H1 (cell line): ENCODE measurements around the gene P2RY8. TPM values are rescaled to one million over a fixed set of nuclear protein-coding genes. Genes with fewer than 3 reads are reported as not detected.

Experiments
- CTCF ChIP-seq, 3 experiments: IDR thresholded peaks; 1 replicate in 2 of 3; 2 replicates in 1 of 3; pipeline versions ENCODE4 v1.5.1 to v1.6.1; 2011; ENCODE audit warnings: low read length in 3 of 3, mild to moderate bottlenecking in 3 of 3, inconsistent platforms in 2 of 3, low read depth in 1 of 3, moderate library complexity in 1 of 3; ENCODE audit not compliant: insufficient read depth in 1 of 3; ENCODE audit errors: control extremely low read depth in 1 of 3
- polyA plus RNA-seq, 7 experiments: library from polyadenylated mRNA; depleted of rRNA in 3 of 7; stranded (reverse) in 5 of 7; unstranded in 2 of 7; fragments of >200 nt in 5 of 7; fragments of 200-250 nt in 2 of 7; gene quantifications; 1 replicate in 5 of 7; 2 replicates in 1 of 7; 4 replicates in 1 of 7; pipeline versions ENCODE4 v1.2.1 to v1.2.3, GENCODE V29; 2011 to 2013; ENCODE audit warnings: missing spikeins in 2 of 7, mixed read lengths in 2 of 7
- total RNA-seq: library from RNA; stranded (reverse); fragmentation: NEBNext Ultra II Directional; extraction: Animal tissue kit (Norgen Biotek cat#: 25700); gene quantifications from 2 replicates; pipeline ENCODE4 v1.2.1, GENCODE V29; 2021

Gene P2RY8
- total and polyA plus RNA-seq, 2 of the 8 experiments (the other 6 are each of a cell fraction or from before 2014, with no cell fraction given) = 0.09 to 0.15 TPM

DNA sequence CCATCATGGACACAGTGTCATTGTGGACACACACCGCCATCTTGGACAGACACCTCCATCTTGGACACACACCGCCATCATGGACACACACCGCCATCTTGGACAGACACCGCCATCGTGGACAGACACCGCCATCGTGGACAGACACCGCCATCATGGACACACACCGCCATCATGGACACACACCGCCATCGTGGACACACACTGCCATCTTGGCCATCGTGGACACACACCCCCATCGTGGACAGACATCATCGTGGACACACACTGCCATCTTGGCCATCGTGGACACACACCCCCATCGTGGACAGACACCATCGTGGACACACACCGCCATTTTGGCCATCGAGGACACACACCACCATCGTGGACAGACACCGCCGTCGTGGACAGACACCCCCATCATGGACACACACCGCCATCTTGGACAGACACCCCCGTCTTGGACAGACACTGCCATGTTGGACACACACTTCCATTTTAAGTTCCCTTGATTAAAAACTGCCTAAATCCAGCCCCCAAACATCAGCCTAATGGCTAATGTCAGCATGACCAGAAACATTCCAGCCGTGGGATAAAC is 93.4 kb downstream of the P2RY8 start (continued):
- TF ChIP-seq CTCF (IDR thresholded peaks at IDR 0.05; ENCODE audit: control extremely low read depth in 1 of 3, insufficient read depth in 1 of 3, low read depth in 1 of 3, low read length in 3 of 3) = no peak
